ENCODE data around the gene SDR42E2. TPM values are rescaled to one million over a fixed set of nuclear protein-coding genes. Genes with fewer than 3 reads are reported as not detected.

The SDR42E2 gene
- total RNA-seq, 6 donors from 2014 or later: 0.17 to 0.59 (median 0.22) TPM; not detected in 3

DNA sequence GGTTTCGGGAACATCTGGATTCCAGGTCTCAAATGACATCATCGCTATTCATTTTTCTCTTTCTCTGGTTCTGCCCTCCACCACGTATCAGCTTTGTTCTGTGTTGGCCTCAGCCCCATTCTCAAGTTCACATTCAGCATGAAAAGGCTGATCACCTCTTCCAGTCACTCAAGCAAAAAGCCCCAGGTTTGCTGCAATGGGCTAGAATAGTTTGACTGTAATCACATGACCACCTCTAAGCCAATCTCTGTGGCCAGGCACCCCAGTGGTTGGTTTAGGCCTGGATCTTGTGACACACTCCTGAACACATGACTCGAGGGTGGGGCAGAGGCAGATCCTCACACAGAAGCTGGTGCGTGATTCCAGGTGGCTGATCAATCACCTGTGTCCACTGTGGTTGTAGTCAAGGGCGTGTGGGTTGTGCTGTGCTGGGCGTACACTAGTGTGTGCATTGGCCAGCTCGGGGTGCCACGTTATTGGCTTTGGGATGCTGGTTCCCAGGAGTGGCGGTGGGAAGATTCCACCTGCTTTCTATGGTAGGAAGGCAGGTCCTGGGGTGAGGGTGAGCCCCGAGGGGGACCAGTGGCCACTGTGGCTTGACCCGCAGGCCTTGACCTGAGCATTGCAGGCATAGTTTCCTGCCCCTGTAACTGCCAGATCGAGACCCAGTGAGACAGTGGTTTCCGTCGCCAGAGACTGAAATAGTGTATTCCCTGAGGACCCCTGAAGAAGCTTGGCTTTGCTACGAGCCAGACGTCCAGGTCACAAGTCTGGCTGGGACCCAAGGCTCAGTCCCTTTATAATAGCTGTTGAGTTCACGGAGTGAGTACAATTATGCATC, 55.8 kb downstream of the SDR42E2 start:
- Histone ChIP-seq H3K4me1 (peaks cover 0 to 24% (median 8%) of the 10 kb centered on the region in 4 donors), H3K4me3 (no peak overlapping the region), H3K9me3 (no peaks in the 10 kb centered on the region), H3K27ac (peak overlapping the region in 2 of 4 donors; percentile 49 to 54), H3K27me3 (no peaks in the 10 kb centered on the region), H3K36me3 (peaks cover 0 to 16% (median 3%) of the 10 kb centered on the region in 4 donors)
- WGBS, 2 donors: 88 to 93% methylated on average over 6 to 14 of the region's 18 CpGs
- peak in 1 of 2 donors; percentile 38 for ATAC-seq (ENCODE audit: low FRiP score in 2 of 2)
- TF ChIP-seq POLR2A (IDR thresholded peaks at IDR 0.05) (no peak), POLR2AphosphoS5 (IDR thresholded peaks at IDR 0.05) (no peak), EP300 (IDR thresholded peaks at IDR 0.05) (no peak)
- TF ChIP-seq, protein P1, sequence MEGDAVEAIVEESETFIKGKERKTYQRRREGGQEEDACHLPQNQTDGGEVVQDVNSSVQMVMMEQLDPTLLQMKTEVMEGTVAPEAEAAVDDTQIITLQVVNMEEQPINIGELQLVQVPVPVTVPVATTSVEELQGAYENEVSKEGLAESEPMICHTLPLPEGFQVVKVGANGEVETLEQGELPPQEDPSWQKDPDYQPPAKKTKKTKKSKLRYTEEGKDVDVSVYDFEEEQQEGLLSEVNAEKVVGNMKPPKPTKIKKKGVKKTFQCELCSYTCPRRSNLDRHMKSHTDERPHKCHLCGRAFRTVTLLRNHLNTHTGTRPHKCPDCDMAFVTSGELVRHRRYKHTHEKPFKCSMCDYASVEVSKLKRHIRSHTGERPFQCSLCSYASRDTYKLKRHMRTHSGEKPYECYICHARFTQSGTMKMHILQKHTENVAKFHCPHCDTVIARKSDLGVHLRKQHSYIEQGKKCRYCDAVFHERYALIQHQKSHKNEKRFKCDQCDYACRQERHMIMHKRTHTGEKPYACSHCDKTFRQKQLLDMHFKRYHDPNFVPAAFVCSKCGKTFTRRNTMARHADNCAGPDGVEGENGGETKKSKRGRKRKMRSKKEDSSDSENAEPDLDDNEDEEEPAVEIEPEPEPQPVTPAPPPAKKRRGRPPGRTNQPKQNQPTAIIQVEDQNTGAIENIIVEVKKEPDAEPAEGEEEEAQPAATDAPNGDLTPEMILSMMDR (IDR thresholded peaks at IDR 0.05): no peak
- no peak for DNase-seq

DNA sequence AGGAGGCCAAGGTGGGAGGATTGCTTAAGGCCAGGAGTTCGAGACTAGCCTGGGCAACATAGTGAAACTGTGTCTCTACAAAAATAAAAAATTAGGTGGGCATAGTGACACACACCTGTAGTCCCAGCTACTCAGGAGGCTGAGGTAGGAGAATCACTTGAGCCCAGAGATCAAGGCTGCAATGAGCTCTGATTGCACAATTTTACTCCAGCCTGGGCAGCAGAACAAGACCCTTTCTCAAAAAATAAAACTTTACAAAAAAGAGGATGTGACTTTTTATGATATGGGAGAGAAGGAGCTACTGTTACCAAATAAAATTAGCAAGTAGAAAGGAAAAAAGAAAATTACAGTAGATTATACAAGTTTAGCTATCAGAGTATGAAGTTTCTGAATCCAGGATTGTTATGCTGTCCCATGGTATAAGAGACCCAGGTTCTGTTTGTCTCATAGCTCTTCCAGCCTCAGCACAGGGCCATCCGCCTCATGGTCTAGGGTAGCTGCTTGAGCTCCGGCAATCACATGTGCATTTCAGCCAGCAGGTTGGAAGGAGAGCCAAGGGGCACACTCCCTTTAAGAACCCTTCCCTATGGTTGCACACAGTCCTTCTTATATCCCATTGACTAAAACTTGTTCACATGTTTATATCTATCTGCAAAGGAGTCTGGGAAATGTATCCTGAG, 57.2 kb downstream of the SDR42E2 start:
- no peak for TF ChIP-seq POLR2AphosphoS5 (IDR thresholded peaks at IDR 0.05)
- no peak for TF ChIP-seq POLR2A (IDR thresholded peaks at IDR 0.05)
- TF ChIP-seq, protein P1 (IDR thresholded peaks at IDR 0.05): no peak
- no peak for TF ChIP-seq EP300 (IDR thresholded peaks at IDR 0.05)
- H3K9me3 ChIP-seq: no peaks in the 10 kb centered on the region
- peaks cover 0 to 9% (median 3%) of the 10 kb centered on the region in 4 donors for H3K36me3 ChIP-seq
- H3K4me1 ChIP-seq: peaks cover 0 to 35% (median 12%) of the 10 kb centered on the region in 4 donors
- H3K27ac ChIP-seq: peak overlapping the region in 3 of 4 donors; percentile 33 to 72 (median 71)
- WGBS, 2 donors: 92 to 95% methylated on average over 3 of the region's 3 CpGs
- H3K27me3 ChIP-seq: no peaks in the 10 kb centered on the region
- DNase-seq: no peak
- ATAC-seq (ENCODE audit: low FRiP score in 2 of 2): no peak
- no peak overlapping the region for H3K4me3 ChIP-seq

DNA sequence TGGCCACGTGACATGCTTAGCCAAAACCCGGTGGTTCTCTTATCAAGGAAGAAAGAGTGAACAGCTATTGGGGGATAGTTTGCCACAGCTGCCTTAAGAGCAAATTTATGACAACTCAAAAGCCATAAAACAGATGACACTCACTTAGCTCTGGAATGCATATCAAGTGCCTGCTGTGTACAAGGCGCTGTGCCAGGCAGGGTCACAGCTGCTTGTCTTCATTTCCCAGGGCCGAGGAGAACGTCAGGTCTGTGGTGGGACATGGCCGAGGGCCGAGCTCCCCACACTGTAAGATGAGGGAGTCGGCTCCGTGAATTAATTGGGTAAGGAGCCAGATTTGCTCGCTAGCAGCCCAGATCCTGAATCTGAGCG, 57.7 kb downstream of the SDR42E2 start:
- peak in 1 of 2 donors; percentile 29 for DNase-seq
- peak; percentile 56 to 57 for TF ChIP-seq POLR2AphosphoS5 (IDR thresholded peaks at IDR 0.05)
- TF ChIP-seq, protein P1 (IDR thresholded peaks at IDR 0.05): no peak
- TF ChIP-seq EP300 (IDR thresholded peaks at IDR 0.05): peak in 1 of 4 donors; percentile 15
- TF ChIP-seq POLR2A (IDR thresholded peaks at IDR 0.05): no peak
- Histone ChIP-seq H3K27me3 (no peaks in the 10 kb centered on the region), H3K27ac (peak overlapping the region; percentile 33 to 72 (median 69)), H3K9me3 (no peaks in the 10 kb centered on the region), H3K4me3 (no peak overlapping the region), H3K36me3 (peaks cover 0 to 5% (median 3%) of the 10 kb centered on the region in 4 donors), H3K4me1 (peaks cover 0 to 40% (median 12%) of the 10 kb centered on the region in 4 donors)
- ATAC-seq (ENCODE audit: low FRiP score in 2 of 2): peak; percentile 48 to 58
- 67 to 81% methylated on average over 11 of the region's 11 CpGs for WGBS, 2 donors

DNA sequence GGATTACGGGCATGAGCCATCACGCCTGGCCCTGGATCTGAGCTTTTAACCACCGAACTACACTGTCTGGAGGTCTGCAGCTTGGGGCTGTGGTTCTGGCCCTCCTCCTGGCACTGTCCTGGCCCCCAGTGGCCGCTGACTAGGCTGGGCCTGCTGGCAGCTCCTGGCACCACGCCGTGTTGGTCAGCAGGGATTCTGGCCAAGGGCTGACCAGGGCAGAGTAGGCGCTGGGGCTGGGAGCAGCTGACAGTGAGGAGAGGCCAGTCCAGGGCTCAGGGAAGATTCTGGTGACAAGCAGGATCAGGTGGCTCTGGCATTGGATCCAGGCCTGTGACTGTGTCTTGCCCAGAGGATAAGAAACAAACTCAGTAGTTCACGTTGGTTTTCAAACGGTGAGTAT, 58.4 kb downstream of the SDR42E2 start:
- ATAC-seq (ENCODE audit: low FRiP score in 2 of 2) (peak in 1 of 2 donors; percentile 53), DNase-seq (peak in 1 of 2 donors; percentile 69)
- H3K4me3 ChIP-seq: no peak overlapping the region
- TF ChIP-seq, protein P1 (IDR thresholded peaks at IDR 0.05): no peak
- TF ChIP-seq POLR2A (IDR thresholded peaks at IDR 0.05): no peak
- TF ChIP-seq POLR2AphosphoS5 (IDR thresholded peaks at IDR 0.05): no peak
- no peak for TF ChIP-seq EP300 (IDR thresholded peaks at IDR 0.05)
- 50 to 78% methylated on average over 7 to 9 of the region's 9 CpGs for WGBS, 2 donors
- H3K36me3 ChIP-seq: peaks cover 0 to 10% (median 3%) of the 10 kb centered on the region in 4 donors
- peaks cover 0 to 44% (median 12%) of the 10 kb centered on the region in 4 donors for H3K4me1 ChIP-seq
- no peaks in the 10 kb centered on the region for H3K9me3 ChIP-seq
- no peaks in the 10 kb centered on the region for H3K27me3 ChIP-seq
- H3K27ac ChIP-seq: peak overlapping the region; percentile 33 to 72 (median 69)
